ENCODE results near the gene NBEAL1.
"Not testable (repeated sequence)": the region's sequence is repeated elsewhere in the genome, so short reads cannot be mapped to it uniquely, and the experiment has no call there.

The NBEAL1 gene

DNA sequence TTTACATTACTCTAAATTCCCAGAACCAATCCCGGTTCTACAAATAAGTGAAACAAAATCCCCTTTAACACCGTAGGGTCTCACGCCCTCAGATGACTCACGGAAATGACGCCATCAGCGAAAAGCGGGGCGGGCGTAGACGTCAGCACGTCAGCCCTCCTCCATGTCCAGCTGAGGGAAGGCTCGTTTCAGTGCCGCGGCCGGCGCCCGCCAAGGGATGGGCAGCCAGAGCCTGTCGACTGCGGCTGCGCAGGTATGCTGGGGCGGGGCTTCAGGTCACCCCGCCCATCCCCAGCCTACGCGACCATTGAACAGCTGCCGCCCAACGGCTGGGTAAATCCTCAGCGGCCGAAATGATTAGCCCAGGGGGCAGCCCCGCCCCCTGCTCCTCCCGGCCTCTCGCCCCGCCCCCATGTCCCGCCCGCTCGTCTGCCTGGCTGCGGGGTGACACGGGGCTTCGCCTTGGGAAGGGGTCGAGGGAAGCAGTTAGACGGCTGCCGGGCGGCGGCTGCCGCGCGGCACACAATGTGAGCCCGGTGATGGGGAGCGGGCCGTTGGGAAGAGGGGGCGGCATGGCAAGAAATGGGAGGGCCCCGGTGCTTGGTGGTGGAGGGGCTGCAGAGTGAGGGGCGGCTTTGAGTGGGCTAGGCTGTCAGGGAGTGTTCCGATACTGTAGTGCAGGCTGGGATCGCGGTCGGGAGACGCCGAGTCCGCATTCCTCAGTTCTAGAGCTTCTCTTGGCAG, at the start of gene NBEAL1:
NBEAL1 (plus strand) TSS at position 420 of the 744 bp plus-strand sequence. CDS start 1,510 bp downstream, outside the sequence.
- peak within 1 kb of the TSS; percentile 97 for H3K4me3 ChIP-seq (ENCODE audit: low read depth, low read length)
- TF ChIP-seq, protein P1, sequence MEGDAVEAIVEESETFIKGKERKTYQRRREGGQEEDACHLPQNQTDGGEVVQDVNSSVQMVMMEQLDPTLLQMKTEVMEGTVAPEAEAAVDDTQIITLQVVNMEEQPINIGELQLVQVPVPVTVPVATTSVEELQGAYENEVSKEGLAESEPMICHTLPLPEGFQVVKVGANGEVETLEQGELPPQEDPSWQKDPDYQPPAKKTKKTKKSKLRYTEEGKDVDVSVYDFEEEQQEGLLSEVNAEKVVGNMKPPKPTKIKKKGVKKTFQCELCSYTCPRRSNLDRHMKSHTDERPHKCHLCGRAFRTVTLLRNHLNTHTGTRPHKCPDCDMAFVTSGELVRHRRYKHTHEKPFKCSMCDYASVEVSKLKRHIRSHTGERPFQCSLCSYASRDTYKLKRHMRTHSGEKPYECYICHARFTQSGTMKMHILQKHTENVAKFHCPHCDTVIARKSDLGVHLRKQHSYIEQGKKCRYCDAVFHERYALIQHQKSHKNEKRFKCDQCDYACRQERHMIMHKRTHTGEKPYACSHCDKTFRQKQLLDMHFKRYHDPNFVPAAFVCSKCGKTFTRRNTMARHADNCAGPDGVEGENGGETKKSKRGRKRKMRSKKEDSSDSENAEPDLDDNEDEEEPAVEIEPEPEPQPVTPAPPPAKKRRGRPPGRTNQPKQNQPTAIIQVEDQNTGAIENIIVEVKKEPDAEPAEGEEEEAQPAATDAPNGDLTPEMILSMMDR (IDR thresholded peaks at IDR 0.05; ENCODE audit: low read depth, low read length), result no peak

DNA sequence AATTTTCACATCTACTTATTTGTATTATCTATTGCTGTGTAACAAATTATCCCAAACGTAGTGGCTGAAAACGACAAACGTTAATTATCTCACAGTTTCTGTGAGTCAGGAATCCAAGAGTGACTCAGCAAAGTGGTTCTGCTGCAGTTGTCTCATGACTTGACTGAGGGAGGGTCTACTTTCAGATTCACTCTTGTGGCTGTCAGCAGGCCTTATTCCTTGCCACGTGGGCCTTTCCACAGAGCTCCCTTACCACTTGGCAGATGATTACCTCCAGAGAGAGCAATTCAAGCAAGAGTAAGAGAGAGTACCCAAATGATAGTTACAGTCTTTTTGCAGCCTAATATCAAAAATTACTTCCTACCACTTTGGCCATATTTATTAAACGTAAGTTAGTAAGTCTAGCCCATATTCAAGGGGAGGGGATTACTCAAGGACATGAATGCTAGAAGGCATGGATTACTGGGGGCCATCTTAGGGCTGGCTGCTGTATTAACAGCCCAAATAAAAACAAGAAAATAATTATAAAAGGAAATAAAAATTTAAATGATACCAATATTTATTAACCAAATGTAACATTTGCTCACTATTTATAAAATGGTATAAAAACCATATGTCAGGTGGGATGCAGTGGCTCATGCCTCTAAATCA, 48.7 kb upstream of the NBEAL1 start:
- no peak overlapping the region for H3K4me3 ChIP-seq (ENCODE audit: low read depth, low read length)
- TF ChIP-seq, protein P1 (IDR thresholded peaks at IDR 0.05; ENCODE audit: low read depth, low read length), result no peak

DNA sequence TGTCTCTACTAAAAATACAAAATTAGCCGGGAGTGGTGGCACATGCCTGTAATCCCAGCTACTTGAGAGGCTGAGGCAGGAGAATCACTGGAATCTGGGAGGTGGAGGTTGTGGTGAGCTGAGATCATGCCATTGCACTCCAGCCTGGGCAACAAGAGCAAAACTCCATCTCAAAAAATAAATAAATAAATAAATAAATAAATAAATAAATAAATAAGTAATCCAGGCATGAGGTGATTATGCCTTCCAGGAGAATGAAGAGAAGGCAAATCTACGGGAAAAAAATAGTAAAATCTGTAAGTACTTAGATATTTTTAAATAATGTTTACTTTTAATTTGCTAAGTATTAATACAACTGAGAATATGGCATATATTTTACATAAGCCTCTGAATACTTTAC, 45.3 kb upstream of the NBEAL1 start:
- H3K4me3 ChIP-seq (ENCODE audit: low read depth, low read length), result not testable (repeated sequence)

DNA sequence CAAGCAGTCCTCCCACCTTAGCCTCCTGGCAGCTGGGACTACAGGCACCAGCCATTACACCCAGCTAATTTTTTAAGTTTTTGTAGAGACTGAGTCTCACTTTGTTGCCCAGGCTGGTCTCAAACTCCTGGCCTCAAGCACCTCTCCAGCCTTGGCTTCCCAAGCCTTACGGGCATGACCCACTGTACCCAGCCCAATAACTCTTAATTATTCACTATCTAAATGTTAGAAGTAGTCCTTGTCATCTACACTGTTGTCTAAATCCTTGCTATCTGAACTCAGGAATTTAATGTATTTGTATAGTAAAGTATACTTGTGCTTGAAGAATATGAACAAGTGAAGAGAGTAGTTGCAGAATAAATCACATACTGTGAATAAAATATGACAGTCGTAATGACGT, 37.9 kb upstream of the NBEAL1 start:
- H3K4me3 ChIP-seq (ENCODE audit: low read depth, low read length), result no peak overlapping the region
- TF ChIP-seq, protein P1 (IDR thresholded peaks at IDR 0.05; ENCODE audit: low read depth, low read length), result no peak

DNA sequence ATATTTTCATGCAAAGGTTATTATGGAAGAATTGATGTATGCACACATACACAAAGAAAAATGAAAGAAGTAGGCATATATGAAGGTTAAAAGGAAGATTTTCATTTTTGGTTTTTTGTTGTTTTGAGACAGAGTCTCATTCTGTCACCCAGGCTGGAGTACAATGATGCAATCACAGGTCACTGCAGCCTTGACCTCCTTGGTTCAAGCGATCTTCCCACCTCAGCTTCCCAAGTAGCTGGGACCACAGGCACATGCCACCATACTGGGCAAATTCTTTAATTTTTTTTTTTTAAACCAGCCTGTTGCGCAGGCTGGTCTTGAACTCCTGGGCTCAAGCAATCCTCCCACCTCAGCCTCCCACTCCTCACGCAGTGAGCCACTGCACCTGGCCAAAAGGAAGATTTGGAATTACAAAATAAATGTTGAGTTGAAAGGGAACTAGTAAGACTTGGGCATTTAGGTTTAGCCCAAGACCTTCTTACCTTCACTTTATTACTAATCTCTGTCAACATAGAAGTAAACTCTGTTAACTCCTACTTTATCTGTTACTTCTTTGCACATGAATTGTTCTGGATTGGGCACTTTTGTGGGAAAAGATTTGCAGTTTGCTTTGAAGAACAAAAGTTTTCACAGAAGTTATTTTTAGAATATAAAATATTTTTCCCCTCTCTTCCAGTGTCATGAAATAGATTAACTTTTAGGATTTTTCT, 31.7 kb upstream of the NBEAL1 start:
- TF ChIP-seq, protein P1 (IDR thresholded peaks at IDR 0.05; ENCODE audit: low read depth, low read length), result no peak
- no peak overlapping the region for H3K4me3 ChIP-seq (ENCODE audit: low read depth, low read length)

GRCh38 chr2:202989749-202990148, 24.9 kb upstream of the NBEAL1 start:
- no peak overlapping the region for H3K4me3 ChIP-seq (ENCODE audit: low read depth, low read length)
- TF ChIP-seq, protein P1 (IDR thresholded peaks at IDR 0.05; ENCODE audit: low read depth, low read length), result no peak

- H3K4me3 ChIP-seq (ENCODE audit: low read depth, low read length), result no peak overlapping the region
- TF ChIP-seq, protein P1 (IDR thresholded peaks at IDR 0.05; ENCODE audit: low read depth, low read length), result no peak
Measured at GRCh38 chr2:202990501-202990900, 24.2 kb upstream of the NBEAL1 start.

DNA sequence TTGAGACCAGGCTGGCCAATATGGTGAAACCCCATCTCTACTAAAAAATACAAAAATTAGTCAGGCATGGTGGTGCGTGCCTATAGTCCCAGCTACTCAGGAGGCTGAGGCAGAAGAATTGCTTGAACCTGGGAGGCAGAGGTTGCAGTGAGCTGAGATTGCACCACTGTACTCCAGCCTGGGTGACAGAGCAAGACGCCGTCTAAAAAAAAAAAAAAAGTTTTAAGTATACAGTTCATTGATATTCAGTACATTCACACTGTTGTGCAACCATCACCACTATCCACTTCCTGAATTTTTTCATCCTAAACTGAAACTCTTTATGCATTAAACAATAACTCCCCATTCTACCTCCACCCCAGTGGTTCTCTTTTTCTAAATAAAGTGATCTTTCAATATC, 17.6 kb upstream of the NBEAL1 start:
- H3K4me3 ChIP-seq (ENCODE audit: low read depth, low read length), result not testable (repeated sequence)
